ENCODE measurements around the gene GSDMA. TPM values are rescaled to one million over a fixed set of nuclear protein-coding genes. Genes with fewer than 3 reads are reported as not detected.

The GSDMA gene
- polyA plus RNA-seq, 1 experiment: not detected

DNA sequence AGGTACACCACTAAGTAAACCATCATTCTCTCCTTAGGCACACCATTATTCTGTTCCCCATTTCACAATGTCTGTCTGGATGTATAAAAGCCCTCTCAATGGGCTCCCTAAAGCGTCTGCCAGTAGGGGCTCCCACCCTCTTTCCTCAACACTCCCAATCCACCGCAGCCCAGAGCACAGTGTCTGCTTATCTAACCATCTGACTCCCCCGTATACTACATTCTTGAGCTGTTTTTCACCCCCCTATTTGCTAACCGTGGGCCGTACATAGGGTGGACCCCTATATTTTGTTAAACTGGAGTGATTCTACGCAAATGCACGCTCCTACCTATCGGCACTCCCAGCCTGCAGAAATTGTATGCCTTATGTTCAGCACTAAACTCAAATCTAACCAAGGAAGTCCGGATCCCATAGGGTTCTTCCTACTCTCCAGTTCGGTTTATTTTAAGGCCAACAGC lies 17.1 kb downstream of the GSDMA start:
- POLR2A ChIA-PET: no interaction called here
- no peak for DNase-seq (ENCODE audit: low read depth)

GRCh38 chr17:39980351-39981206 lies 17.8 kb downstream of the GSDMA start, which contains the start of gene PSMD3:
Gene PSMD3, plus strand, starts transcription at chr17:39980807. Its CDS starts 164 bp downstream, at chr17:39980971.
- TF ChIP-seq, protein P1, sequence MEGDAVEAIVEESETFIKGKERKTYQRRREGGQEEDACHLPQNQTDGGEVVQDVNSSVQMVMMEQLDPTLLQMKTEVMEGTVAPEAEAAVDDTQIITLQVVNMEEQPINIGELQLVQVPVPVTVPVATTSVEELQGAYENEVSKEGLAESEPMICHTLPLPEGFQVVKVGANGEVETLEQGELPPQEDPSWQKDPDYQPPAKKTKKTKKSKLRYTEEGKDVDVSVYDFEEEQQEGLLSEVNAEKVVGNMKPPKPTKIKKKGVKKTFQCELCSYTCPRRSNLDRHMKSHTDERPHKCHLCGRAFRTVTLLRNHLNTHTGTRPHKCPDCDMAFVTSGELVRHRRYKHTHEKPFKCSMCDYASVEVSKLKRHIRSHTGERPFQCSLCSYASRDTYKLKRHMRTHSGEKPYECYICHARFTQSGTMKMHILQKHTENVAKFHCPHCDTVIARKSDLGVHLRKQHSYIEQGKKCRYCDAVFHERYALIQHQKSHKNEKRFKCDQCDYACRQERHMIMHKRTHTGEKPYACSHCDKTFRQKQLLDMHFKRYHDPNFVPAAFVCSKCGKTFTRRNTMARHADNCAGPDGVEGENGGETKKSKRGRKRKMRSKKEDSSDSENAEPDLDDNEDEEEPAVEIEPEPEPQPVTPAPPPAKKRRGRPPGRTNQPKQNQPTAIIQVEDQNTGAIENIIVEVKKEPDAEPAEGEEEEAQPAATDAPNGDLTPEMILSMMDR (IDR thresholded peaks at IDR 0.05; ENCODE audit: insufficient read depth, low read depth, low read length): peak; percentile 80
- CTCF ChIA-PET: interaction anchor here (0.5 to 5.5 kb wide), 28 partner anchors 10 to 359 kb away, joined by 3 to 51 read pairs (median 3); partner anchors contain the start of genes GSDMA, IKZF3, MED24 and NR1D1
- POLR2A ChIA-PET: no interaction called here
- Histone ChIP-seq H3K27me3 (ENCODE audit: control insufficient read depth, insufficient read depth, low read length) (no peaks in the 10 kb centered on the region), H3K4me3 (ENCODE audit: low read depth, low read length) (peak within 1 kb of the TSS; percentile 75), H3K36me3 (ENCODE audit: control insufficient read depth, insufficient read depth, low read length) (peaks cover 12% of the 10 kb centered on the region)
- DNase-seq (ENCODE audit: low read depth): peak; percentile 99

More for the DNA sequence above, 17.1 kb downstream of the GSDMA start:
- peak overlapping the region; percentile 47 for H3K4me3 ChIP-seq (ENCODE audit: low read depth, low read length)
- TF ChIP-seq, protein P1 (IDR thresholded peaks at IDR 0.05; ENCODE audit: insufficient read depth, low read depth, low read length): peak; percentile 35; the same call in 1 of the 2 replicates
- H3K36me3 ChIP-seq (ENCODE audit: control insufficient read depth, insufficient read depth, low read length): peaks cover 7% of the 10 kb centered on the region
- no peaks in the 10 kb centered on the region for H3K27me3 ChIP-seq (ENCODE audit: control insufficient read depth, insufficient read depth, low read length)
- CTCF ChIA-PET: interaction anchor here (0.6 to 5.5 kb wide), 23 partner anchors 10 to 358 kb away, joined by 3 to 51 read pairs (median 4); partner anchors contain the start of genes GSDMA and IKZF3

DNA sequence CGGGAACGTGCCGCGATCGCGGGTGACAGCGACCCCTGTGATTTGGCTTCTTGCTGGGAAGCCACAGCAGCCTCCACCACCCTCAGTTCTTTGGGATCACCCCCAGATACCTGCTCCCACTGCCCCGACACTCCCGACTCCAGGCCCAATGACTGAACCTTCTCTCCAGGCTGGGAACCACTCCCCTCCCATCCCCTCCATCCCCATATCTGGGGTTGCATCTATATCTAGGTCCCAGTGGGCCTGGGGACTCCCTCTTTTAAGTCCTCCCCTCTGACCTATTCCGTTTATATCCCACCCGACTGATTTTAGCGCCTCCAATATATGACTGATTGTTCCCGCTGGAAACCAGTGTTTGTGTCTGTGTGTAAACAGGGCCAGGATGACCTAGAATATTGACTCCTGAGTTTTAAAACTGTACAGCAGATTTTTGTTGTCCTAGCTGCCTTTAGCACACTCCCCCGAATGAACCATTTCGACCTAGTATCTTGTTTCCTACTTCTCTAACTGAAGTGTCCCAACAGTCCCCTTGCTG lies 18.5 kb downstream of the GSDMA start:
- POLR2A ChIA-PET: no interaction called here
- no peak for DNase-seq (ENCODE audit: low read depth)

DNA sequence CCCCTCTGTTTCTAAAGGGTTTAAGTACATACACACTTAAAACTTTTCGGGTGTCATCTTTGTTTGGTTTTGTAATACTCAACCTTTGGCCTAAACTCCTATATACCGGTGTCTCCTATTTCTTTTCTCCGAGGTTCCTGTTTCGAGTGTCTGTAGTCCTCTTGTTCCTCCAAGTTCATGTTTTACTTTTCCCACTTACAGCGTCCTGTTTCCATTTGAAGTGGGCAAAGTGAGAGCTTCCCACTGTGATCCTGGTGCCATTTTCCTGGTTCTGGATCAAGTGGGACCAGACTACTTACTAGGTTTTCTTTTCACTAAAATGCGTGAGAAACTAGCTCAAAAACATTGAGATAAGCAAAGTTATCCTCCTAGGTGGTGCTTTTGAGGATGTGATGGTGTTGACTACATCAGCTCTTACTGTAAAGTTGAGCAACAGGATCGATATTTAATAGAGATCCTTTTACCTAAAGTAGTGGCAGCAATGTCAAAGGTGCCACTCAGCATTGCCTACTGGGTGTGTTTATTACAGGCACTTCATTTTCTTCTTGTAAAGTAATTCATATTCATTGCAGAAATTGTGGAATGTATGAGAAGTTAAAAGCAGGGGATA lies 19.1 kb downstream of the GSDMA start:
- ChIA-PET CTCF (interaction anchor here (0.9 to 5.5 kb wide), 6 partner anchors 24 to 109 kb away, joined by 3 to 51 read pairs (median 3); no protein-coding TSS in a partner anchor), POLR2A (interaction anchor here (0.6 kb wide), 1 partner anchor 74 kb away, joined by 3 read pairs; no protein-coding TSS in a partner anchor)
- no peaks in the 10 kb centered on the region for H3K27me3 ChIP-seq (ENCODE audit: control insufficient read depth, insufficient read depth, low read length)
- TF ChIP-seq, protein P1 (IDR thresholded peaks at IDR 0.05; ENCODE audit: insufficient read depth, low read depth, low read length): no peak
- peaks cover 19% of the 10 kb centered on the region for H3K36me3 ChIP-seq (ENCODE audit: control insufficient read depth, insufficient read depth, low read length)
- no peak for DNase-seq (ENCODE audit: low read depth)
- peak overlapping the region; percentile 75 for H3K4me3 ChIP-seq (ENCODE audit: low read depth, low read length)

More for the DNA sequence above, 18.5 kb downstream of the GSDMA start:
- Histone ChIP-seq H3K27me3 (ENCODE audit: control insufficient read depth, insufficient read depth, low read length) (no peaks in the 10 kb centered on the region), H3K4me3 (ENCODE audit: low read depth, low read length) (peak overlapping the region; percentile 75), H3K36me3 (ENCODE audit: control insufficient read depth, insufficient read depth, low read length) (peaks cover 14% of the 10 kb centered on the region)
- TF ChIP-seq, protein P1 (IDR thresholded peaks at IDR 0.05; ENCODE audit: insufficient read depth, low read depth, low read length): 0 out of 2 replicates have a peak, but pooled peaks have one; percentile 13
- CTCF ChIA-PET: interaction anchor here (0.5 to 5.5 kb wide), 24 partner anchors 9 to 360 kb away, joined by 3 to 51 read pairs (median 4); partner anchors contain the start of genes GSDMA, IKZF3, MED24 and NR1D1
